GM18873 (cell line): ENCODE results near the gene SHD.
"Not testable (repeated sequence)": the region's sequence is repeated elsewhere in the genome, so short reads cannot be mapped to it uniquely, and the experiment has no call there.

Experiments
- ATAC-seq: cut with Tn5 transposase; IDR thresholded peaks from one replicate; pipeline ENCODE4 v1.9.1; 2021; ENCODE audit warnings: mild to moderate bottlenecking, moderate library complexity, moderate number of reproducible peaks; ENCODE audit not compliant: unreplicated experiment, low FRiP score

The SHD gene

DNA sequence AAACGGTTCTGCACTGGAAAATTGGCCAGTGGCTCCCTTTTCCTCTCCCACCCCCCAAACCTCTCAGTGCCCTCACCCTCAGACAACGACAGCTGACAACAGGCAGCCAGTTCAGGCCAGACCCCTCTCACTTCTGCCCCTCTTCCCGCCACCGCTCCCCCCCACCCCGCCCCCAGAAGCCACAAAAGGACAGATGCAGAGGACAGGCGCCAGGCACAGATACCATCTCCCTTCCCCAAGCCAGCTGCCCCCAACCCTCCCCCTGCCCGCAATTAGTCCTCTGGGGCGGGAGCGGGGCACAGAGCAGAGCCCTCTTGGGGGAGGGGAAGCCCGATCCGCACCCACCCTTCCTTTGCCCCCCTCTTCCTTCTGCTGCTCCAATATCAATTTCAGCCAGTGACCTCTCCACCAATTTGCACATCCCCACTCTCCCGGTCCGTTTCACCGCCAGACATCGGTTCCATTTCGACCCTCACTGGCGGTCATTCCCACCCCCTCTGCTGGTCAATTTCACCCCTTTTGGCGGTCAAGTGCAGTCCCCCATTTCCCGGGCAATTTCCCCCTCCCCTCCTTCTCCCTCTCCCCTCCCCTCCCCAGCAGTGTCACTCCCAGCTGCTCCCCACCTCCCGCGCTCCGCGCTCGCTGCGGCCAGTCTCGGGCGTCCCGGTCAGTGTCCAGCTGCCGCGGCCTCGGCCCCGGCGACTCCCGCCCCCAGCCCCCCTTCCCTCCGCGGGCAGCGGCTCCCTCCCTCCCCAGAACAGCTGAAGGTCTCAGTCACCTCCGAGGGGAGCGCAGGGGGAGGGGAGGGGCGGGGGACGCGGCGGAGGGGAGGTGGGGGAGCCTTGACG is at the start of gene SHD:
Gene SHD, plus strand, starts transcription at position 848 of the 848 bp plus-strand sequence. CDS start 798 bp downstream, outside the sequence.
- no peak for ATAC-seq

DNA sequence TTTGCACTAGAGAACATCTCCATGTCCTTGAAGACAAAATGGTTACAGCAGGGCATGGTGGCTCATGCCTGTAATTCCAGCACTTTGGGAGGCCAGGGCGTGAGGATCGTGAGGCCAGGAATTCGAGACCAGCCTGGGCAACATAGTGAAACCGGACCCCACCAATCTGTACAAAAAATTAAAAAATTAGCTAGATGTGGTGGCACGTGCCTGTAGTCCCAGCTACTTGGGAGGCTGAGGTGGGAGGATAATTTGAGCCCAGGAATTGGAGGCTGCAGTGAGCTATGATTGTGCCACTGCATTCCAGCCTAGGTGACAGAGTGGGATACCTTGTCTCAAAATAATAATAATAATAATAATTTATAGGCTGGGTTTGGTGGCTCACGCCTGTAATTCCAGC is 48.8 kb upstream of the SHD start:
- not testable (repeated sequence) for ATAC-seq

- not testable (repeated sequence) for ATAC-seq
Measured at GRCh38 chr19:4231521-4231920, 47.5 kb upstream of the SHD start.

- not testable (repeated sequence) for ATAC-seq
Measured at GRCh38 chr19:4232139-4232538, 46.9 kb upstream of the SHD start.

GRCh38 chr19:4232614-4233281 is 46.3 kb upstream of the SHD start:
- ATAC-seq, result no peak

DNA sequence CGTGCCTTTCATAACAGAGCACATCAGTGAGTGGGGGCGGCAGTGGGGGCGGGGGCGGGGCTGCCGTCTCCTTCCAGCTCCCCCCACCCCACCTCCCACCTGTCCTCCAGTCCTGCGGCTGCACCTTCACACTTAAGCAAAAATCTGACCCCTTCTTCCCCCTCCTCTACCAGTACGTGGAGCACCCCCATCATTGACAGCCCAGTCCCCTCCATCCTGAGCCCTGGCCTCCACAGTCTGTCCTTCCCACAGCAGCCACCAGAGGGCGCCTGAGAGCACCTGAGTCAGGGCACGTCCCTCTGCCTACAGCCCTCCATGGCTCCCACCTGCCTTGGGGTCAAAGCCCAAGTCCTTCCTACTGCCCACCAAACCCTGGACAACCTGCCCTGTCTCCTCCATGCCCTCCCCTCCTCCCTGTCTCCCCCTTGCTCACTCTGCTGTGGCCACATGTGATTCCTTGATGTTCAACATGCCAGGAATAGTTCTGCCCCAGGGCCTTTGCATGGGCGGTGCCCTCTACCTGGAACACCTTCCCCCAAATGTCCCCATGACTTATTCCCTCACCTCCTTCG is 45.7 kb upstream of the SHD start:
- ATAC-seq, result no peak

GRCh38 chr19:4234142-4234861 is 44.8 kb upstream of the SHD start:
- no peak for ATAC-seq

DNA sequence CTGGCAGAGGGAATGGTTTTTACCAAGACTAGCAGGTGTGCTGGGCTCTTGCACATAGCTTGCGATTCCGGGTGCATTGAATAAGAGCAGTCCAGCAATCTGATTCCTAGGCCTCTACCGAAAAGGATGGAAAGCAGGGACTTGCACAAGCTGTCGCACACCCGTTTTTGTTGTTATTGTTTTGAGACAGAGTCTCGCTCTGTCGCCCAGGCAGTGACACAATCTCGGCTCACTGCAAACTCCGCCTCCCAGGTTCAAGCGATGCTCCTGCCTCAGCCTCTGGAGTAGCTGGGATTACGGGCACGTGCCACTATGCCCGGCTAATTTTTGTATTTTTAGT is 44.2 kb upstream of the SHD start:
- no peak for ATAC-seq

- not testable (repeated sequence) for ATAC-seq
Measured at GRCh38 chr19:4237510-4237909, 41.6 kb upstream of the SHD start.

- no peak for ATAC-seq
Measured at GRCh38 chr19:4238831-4239230, 40.2 kb upstream of the SHD start.

DNA sequence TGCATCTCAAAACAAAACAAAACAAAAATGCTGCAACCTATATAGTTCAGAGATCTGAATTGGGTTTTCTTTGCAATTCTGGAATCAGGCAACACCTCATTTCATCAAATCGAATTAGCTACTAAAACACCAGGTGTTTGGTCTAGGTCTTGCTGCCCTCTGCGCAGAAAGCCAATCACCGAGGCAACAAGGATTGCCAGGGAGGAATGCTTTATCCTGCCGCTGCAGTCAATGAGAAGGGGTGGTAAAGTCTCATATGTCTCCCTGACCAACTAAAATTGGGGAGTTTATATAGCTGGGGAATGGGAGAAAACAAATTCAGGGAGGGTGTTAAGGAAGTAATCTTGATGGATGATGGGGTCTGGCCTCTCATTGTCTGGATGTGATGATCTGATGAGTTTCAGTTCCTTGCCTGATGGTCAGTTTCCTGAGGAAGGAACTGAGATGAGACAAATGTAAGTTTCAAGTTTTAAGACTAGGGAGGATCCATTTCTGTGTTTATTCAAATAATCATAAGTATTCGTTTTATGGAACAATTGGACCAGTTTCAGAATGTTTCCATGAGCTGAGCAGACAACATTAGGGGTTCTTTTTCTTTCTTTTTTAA is 37.1 kb upstream of the SHD start:
- ATAC-seq, result no peak

- not testable (repeated sequence) for ATAC-seq
Measured at GRCh38 chr19:4245938-4246337, 33.1 kb upstream of the SHD start.

DNA sequence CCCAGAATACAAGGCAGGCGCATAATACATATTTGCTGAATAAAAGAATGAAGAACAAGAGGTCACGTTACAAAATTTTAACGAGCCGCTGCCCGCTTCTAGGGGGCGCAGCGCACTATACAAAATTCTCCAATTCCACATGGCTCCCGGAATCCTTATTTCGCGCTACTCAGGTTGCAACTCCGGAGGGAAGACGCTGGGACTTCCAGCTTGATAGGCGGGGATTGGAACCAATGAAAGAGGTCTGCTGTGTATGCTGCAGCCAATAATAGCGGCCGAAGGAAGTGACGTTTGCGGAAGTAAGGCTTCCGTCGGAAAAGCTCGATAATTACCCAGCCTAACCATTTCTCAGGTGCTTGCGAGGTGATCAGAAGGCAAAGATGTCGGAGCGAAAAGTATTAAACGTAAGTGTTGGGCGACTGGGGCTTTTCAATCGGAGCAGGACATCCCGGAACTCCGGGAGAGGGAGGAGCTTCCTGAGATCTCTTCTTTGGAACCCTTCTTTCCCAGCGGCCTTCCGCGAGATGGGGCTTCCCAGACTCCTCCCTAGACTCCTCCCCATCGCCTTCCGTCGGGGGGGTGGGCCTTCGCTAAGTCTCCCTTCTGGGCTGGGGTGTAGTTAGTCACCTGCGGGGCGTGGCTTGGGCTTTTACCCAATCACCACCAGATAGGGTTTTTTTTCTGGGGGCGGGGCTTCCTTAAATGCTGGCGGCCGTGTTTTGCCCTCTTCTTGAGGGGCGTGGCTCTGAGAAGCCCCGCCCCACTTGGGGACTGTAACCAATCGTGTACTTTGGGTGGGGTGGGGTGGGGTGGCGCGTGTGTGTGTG is 32.1 kb upstream of the SHD start, which contains the start of gene YJU2:
Gene YJU2, plus strand, starts transcription at position 314 of the 827 bp plus-strand sequence. Its CDS starts 67 bp downstream, at position 381.
- ATAC-seq, result peak; percentile 82

GRCh38 chr19:4256563-4256962 is 22.5 kb upstream of the SHD start:
- no peak for ATAC-seq

DNA sequence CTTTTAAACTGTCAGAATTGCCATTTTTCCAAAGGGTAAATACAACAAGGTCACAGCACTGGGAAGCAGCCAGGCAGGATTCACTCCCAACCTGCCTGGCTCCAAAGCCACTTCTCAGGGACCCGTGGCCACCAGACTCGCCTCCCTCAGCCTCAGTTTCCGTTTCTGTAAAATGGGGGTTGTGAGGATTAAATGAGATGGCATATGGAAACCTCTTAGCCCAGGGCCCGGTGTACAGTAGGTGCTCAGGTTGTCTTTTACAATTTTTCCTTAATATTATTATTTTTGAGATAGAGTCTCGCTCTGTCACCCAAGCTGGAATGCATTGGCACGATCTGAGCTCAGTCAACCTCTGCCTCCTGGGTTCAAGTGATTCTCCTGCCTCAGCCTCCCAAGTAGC is 22.0 kb upstream of the SHD start:
- ATAC-seq, result no peak

GRCh38 chr19:4258181-4258580 is 20.9 kb upstream of the SHD start:
- no peak for ATAC-seq

- ATAC-seq, result no peak
Measured at GRCh38 chr19:4260613-4261191, 18.4 kb upstream of the SHD start.

GRCh38 chr19:4264812-4265211 is 14.3 kb upstream of the SHD start:
- ATAC-seq, result no peak
